Sigmoid colon (tissue), 7 donors: ENCODE measurements around the gene DNAH7. TPM values are rescaled to one million over a fixed set of nuclear protein-coding genes. Genes with fewer than 3 reads are reported as not detected.
"Not testable (repeated sequence)": the region's sequence is repeated elsewhere in the genome, so short reads cannot be mapped to it uniquely, and the experiment has no call there.

Experiments used
- DNase-seq: peaks from one replicate; pipeline ENCODE4 v3.0.0-alpha.2; 2019
- H3K27ac ChIP-seq, 4 donors: fragments of 200-600 bp; sonication (generic); one replicate each; pipeline ENCODE4 v1.5.1; 2016 to 2019; ENCODE audit warnings: mild to moderate bottlenecking in 1 of 4
- H3K27me3 ChIP-seq, 3 donors: fragments of 200-600 bp; sonication (generic); one replicate each; pipeline ENCODE4 v1.5.1; 2019; ENCODE audit warnings: mild to moderate bottlenecking in 1 of 3
- H3K36me3 ChIP-seq, 4 donors: fragments of 200-600 bp; sonication (generic); one replicate each; pipeline ENCODE4 v1.5.1; 2016 to 2019
- H3K4me1 ChIP-seq, 4 donors: fragments of 200-600 bp; sonication (generic); one replicate each; pipeline ENCODE4 v1.5.1; 2017 to 2019
- H3K4me3 ChIP-seq, 4 donors: fragments of 200-600 bp; sonication (generic); one replicate each; pipeline ENCODE4 v1.5.1; 2017 to 2019; ENCODE audit warnings: mild to moderate bottlenecking in 2 of 4, moderate library complexity in 1 of 4
- H3K9me3 ChIP-seq, 4 donors: fragments of 200-600 bp in 3 of 4; sonication (generic) in 3 of 4; one replicate each; pipeline versions ENCODE4 v1.5.1 to v1.6.1; 2013 to 2019
- CTCF ChIP-seq, 4 experiments: fragments of 450-650 bp in 3 of 4; fragments of 200-600 bp in 1 of 4; IDR thresholded peaks; one replicate each; pipeline ENCODE4 v1.5.1; 2016 to 2019; ENCODE audit warnings: antibody characterized with exemption in 4 of 4, mild to moderate bottlenecking in 3 of 4, moderate library complexity in 2 of 4
- EP300 ChIP-seq, 4 donors: sonication (generic); formaldehyde crosslinking; IDR thresholded peaks; one replicate each; pipeline ENCODE4 v1.6.1; 2017; ENCODE audit warnings: antibody characterized with exemption in 4 of 4
- POLR2A ChIP-seq, 2 donors: fragments of 450-650 bp; IDR thresholded peaks; one replicate each; pipeline ENCODE4 v1.6.1; 2016; ENCODE audit warnings: antibody characterized with exemption in 2 of 2, mild to moderate bottlenecking in 2 of 2, moderate library complexity in 2 of 2
- POLR2AphosphoS5 ChIP-seq, 4 donors: sonication (generic); formaldehyde crosslinking; IDR thresholded peaks; one replicate each; pipeline ENCODE4 v1.6.1; 2017; ENCODE audit warnings: antibody characterized with exemption in 4 of 4
- WGBS, 2 donors: extraction: QIAGEN DNeasy Blood & Tissue Kit; methylation state at CpG; one replicate each; pipeline ENCODE4 v1.1.7; 2013; 5-methylcytosine and 5-hydroxymethylcytosine counted together
- intact Hi-C: fragments of 100-400 bp; cut with DNase I; formaldehyde crosslinking; loops from one replicate; pipeline ENCODE4 v1.15.1; 2023
- polyA plus RNA-seq, 3 donors: library from polyadenylated mRNA; stranded (reverse); fragments of 200-250 nt; gene quantifications; one replicate each; pipeline ENCODE4 v1.2.3, GENCODE V29; 2013
- total RNA-seq, 4 donors: library from RNA; depleted of rRNA; stranded (reverse); fragments of >200 nt; gene quantifications; one replicate each; pipeline ENCODE4 v1.1.0, GENCODE V29; 2016
- donor health status: healthy with polysubstance abuse.
- donor health status: Bipolar disorder and iron deficiency.
- donor health status: healthy.

The DNAH7 gene
- total and polyA plus RNA-seq, 7 donors, result 0.36 to 1.9 (median 0.99) TPM

DNA sequence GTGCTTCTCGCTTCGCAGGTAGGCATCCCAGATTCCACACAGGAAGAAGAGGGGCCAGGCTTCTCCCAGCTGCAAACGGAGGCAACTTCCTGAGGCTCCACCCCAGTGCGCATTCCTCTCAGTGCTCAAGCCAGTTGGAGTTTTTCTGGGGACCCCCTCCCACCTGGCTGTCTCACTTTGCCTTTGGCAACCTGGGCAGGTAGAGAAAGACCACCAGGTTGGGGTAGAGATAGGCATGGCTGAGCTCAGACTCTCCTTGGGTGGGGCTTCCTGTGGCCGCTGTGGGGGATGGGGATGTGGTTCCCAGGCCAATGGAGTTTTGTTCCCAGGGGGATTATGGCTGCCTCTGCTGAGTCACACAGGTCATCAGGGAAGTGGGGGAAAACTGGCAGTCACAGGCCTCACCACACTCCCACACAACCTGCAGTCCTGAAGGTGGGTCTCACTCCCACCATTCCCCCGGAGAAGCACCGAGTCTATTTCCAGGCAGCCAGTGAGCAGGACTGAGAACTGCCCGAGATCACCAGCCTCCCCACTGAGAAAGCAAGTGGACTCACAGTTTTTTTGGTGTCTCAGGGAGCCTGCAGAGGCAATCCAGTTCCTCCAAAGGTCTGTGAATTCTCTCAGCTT, 373.5 kb downstream of the DNAH7 start:
- H3K4me3 ChIP-seq, result no peak overlapping the region
- 85 to 93% methylated on average over 8 of the region's 8 CpGs for WGBS, 2 donors
- TF ChIP-seq POLR2AphosphoS5 (IDR thresholded peaks at IDR 0.05) (no peak), CTCF (IDR thresholded peaks at IDR 0.05) (no peak), POLR2A (IDR thresholded peaks at IDR 0.05) (no peak), EP300 (IDR thresholded peaks at IDR 0.05) (no peak)

DNA sequence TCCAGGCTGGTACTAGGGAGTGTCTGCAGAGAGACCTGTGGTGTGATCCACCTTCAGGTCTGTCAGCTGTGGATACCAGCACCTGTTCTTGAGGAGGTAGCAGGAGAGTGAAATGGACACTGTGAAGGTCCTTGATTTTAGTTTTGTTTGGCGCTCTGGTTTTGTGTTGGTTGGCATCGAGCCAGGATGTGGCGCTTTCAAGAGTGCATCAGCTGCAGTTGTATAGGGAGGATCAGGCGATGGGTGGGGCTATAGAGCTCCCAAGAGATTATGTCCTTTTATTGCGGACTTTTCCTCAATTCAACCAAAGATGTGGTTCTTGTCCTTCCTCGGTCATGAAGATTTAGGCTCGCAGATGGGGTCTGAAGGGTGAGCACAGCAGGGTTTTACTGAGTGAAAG, 374.1 kb downstream of the DNAH7 start:
- TF ChIP-seq EP300 (IDR thresholded peaks at IDR 0.05) (no peak), POLR2AphosphoS5 (IDR thresholded peaks at IDR 0.05) (no peak), CTCF (IDR thresholded peaks at IDR 0.05) (no peak), POLR2A (IDR thresholded peaks at IDR 0.05) (no peak)
- Histone ChIP-seq H3K9me3 (no peaks in the 10 kb centered on the region), H3K27ac (no peak overlapping the region), H3K36me3 (no peaks in the 10 kb centered on the region), H3K4me1 (no peaks in the 10 kb centered on the region), H3K27me3 (no peaks in the 10 kb centered on the region), H3K4me3 (no peak overlapping the region)
- 97 to 99% methylated on average over 7 of the region's 7 CpGs for WGBS, 2 donors
- DNase-seq, result no peak
- intact Hi-C loops, result no loop called here

More for the DNA sequence above, 373.5 kb downstream of the DNAH7 start:
- H3K9me3 ChIP-seq, result peaks cover 0 to 2% (median under 1%) of the 10 kb centered on the region in 4 donors
- intact Hi-C loops, result no loop called here
- H3K27me3 ChIP-seq, result no peaks in the 10 kb centered on the region
- H3K4me1 ChIP-seq, result no peaks in the 10 kb centered on the region
- no peaks in the 10 kb centered on the region for H3K36me3 ChIP-seq
- no peak for DNase-seq
- H3K27ac ChIP-seq, result no peak overlapping the region

DNA sequence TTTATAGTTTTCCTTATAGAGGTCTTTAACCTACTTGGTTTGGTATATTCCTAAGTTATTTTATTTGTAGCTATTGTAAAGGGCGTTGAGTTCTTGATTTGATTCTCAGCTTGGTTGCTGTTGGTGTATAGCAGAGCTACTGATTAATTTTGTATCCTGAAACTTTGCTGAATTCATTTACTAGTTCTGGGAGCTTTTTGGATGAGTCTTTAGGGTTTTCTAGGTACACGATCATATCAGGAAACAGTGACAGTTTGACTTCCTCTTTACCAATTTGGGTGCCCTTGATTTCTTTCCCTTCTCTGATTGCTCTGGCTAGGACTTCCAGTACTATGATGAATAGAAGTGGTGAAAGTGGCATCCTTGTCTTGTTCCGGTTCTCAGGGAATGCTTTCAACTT, 376.1 kb downstream of the DNAH7 start:
- H3K27ac ChIP-seq, DNase-seq, intact Hi-C loops, H3K4me3 ChIP-seq, H3K9me3 ChIP-seq, H3K4me1 ChIP-seq, H3K27me3 ChIP-seq, H3K36me3 ChIP-seq: not testable (repeated sequence)
- 84 to 94% methylated on average over 3 of the region's 3 CpGs for WGBS, 2 donors

Other genes with a start within 250 kb of the DNAH7 start
- 10 to 100 TPM in 3 of 4 donors, 1 to 10 TPM in 1; 9.0 to 15.7 (median 12.3) TPM for gene STK17B, start 102.7 kb upstream of the DNAH7 start, total RNA-seq
- 10 to 100 TPM; 13.2 to 30.7 (median 29.6) TPM for gene STK17B, start 102.7 kb upstream of the DNAH7 start, polyA plus RNA-seq